22Rv1 (cell line): ENCODE results near the gene CYSTM1.

Experiments used
- CTCF ChIP-seq: fragments of 450-650 bp; IDR thresholded peaks from 2 replicates; pipeline ENCODE4 v1.5.1; 2017; ENCODE audit warnings: mild to moderate bottlenecking
- ZFX ChIP-seq: fragments of 450-650 bp; IDR thresholded peaks from 2 replicates; pipeline ENCODE4 v1.6.1; 2017; ENCODE audit warnings: antibody characterized with exemption, borderline replicate concordance

GRCh38 chr5:140181002-140181483 is 6.1 kb downstream of the CYSTM1 start:
- TF ChIP-seq CTCF (no peak), ZFX (no peak)
